ENCODE data around the gene BICD2. TPM values are rescaled to one million over a fixed set of nuclear protein-coding genes. Genes with fewer than 3 reads are reported as not detected.
"Not testable (repeated sequence)": the region's sequence is repeated elsewhere in the genome, so short reads cannot be mapped to it uniquely, and the experiment has no call there.

The BICD2 gene
- total RNA-seq, 1 experiment from 2014 or later, result 30.3 TPM

DNA sequence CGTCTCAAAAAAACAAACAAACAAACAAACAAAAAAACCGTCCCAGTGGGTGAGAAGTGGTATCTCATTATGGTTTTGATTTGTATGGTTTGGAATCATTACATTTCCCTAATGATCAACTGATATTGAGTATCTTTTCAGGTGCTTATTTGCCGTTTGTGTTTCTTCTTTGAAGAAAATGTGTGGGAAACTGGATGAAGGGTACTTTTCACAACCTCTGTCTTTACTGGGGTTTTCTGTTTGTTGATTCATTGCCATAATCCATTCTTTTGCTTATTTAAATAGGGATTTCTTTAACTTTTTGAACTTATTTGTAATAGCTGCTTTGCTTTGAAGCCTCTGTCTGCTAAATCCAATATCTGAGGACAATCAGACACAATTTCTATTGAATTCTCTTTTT lies 9.2 kb upstream of the BICD2 start:
- in situ Hi-C loops (cut with HindIII; ENCODE audit: low sequenced_read_pairs), result no loop called here
- DNase-seq (ENCODE audit: low spot score), result no peak

- in situ Hi-C loops (cut with HindIII; ENCODE audit: low sequenced_read_pairs), result no loop called here
- DNase-seq (ENCODE audit: low spot score), result no peak
Measured at GRCh38 chr9:92771309-92771708, 6.7 kb upstream of the BICD2 start.

DNA sequence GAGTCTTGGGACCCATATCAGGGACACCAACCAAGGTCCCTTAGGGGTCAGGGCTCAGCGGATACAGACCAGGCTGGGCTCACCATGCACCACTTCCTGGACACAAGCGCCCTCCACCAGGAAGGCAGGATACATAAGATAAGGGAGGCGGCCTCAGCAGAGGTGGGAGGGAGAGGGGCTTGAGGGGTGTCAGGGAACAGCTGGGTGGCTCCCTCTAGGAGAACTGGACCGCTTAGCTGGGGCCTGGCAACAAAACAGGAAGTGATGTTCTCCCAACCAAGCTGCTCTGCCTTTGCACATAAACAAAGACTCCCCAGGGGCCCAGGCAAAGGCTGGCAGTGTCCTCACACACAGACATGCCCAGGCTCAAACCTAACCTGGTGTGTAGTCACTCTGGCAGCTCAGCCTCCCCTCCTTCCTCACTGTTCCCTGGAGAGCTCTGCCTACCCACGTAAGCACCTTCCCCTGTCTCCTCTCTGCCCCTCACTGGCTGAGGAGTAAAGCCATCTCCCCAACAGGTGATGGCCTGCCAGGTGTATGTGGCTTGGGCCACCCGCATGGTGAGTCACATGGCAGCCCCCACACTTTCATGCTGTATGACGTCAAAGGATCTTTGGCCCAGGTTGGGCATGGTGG lies 5.8 kb upstream of the BICD2 start:
- in situ Hi-C loops (cut with HindIII; ENCODE audit: low sequenced_read_pairs), result no loop called here
- DNase-seq (ENCODE audit: low spot score), result no peak

GRCh38 chr9:92769990-92770359 lies 5.3 kb upstream of the BICD2 start:
- no peak for DNase-seq (ENCODE audit: low spot score)
- in situ Hi-C loops (cut with HindIII; ENCODE audit: low sequenced_read_pairs), result no loop called here

DNA sequence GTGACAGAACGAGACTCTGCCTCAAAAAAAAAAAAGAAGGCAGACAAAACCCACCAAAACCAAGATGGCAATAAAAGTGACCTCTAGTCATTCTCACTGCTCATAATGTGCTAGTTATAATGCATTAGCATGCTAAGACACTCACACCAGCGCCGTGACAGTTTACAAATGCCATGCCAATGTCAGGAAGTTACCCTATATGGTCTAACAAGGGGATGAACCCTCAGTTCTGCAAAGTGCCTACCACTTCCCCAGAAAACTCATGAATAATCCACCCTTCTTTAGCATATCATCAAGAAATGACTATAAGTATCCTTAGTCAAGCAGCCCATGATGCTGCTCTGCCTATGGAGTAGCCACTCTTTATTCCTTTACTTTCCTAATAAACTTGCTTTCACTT lies 4.7 kb upstream of the BICD2 start:
- no peak for DNase-seq (ENCODE audit: low spot score)
- in situ Hi-C loops (cut with HindIII; ENCODE audit: low sequenced_read_pairs), result no loop called here

GRCh38 chr9:92768816-92769215 lies 4.2 kb upstream of the BICD2 start:
- DNase-seq (ENCODE audit: low spot score); in situ Hi-C loops (cut with HindIII; ENCODE audit: low sequenced_read_pairs): not testable (repeated sequence)

DNA sequence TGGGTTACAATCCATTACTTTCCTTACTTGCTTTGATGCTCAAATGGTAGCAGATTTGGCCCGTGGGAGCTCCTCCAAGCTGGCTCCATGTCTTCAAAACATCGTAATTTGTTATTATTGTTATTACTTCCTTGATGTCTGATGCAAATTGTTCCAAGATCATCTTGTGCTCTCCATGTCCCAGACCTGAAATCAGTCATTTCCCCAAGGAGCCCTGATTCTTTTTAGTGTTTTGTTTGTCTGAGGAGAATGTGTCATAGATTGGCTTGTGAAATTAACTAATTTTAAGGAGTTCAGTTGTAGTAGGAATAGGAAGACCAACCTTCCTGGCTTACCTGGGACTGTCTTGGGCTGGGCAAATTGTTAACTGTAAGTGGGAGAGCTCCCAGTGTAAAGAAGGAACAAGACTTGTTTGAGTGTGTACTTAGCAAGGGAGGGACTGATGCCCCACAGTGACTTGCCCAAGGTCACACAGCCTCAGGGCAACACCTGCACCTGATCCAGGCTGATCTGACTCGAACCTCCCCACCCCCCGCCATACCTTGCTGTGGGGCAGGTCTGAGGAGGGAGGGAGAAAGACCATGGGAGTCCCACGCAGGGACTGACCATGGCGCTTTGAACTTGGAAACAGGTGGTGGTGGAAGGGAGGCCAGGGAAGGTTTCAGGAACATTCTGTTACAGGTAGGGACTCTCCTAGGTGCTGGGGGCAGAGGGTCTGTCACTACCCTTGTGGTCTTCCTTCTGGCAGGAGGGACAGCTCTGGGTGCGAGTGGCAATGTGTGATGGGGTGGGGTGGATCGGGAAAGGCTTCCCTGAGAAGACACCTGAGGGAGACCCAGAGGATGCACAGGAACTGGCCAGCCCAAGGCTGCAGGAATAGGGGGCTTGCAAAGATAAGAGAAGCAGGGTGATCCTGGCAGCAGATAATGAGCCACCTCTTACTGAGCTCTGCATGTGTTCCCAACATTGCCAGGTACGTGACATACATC lies 2.7 kb upstream of the BICD2 start:
- no peak for DNase-seq (ENCODE audit: low spot score)
- in situ Hi-C loops (cut with HindIII; ENCODE audit: low sequenced_read_pairs), result no loop called here

GRCh38 chr9:92764988-92765936 lies 629 bp upstream of the BICD2 start:
- peak; percentile 99 for DNase-seq (ENCODE audit: low spot score)
- in situ Hi-C loops (cut with HindIII; ENCODE audit: low sequenced_read_pairs), result no loop called here

GRCh38 chr9:92763721-92764380 lies 782 bp downstream of the BICD2 start:
- in situ Hi-C loops (cut with HindIII; ENCODE audit: low sequenced_read_pairs), result no loop called here
- no peak for DNase-seq (ENCODE audit: low spot score)

- peak; percentile 23 for DNase-seq (ENCODE audit: low spot score)
- in situ Hi-C loops (cut with HindIII; ENCODE audit: low sequenced_read_pairs), result no loop called here
Measured at GRCh38 chr9:92762781-92763708, 1.6 kb downstream of the BICD2 start.

GRCh38 chr9:92762196-92762595 lies 2.4 kb downstream of the BICD2 start:
- in situ Hi-C loops (cut with HindIII; ENCODE audit: low sequenced_read_pairs), result no loop called here
- peak; percentile 18 for DNase-seq (ENCODE audit: low spot score)

DNA sequence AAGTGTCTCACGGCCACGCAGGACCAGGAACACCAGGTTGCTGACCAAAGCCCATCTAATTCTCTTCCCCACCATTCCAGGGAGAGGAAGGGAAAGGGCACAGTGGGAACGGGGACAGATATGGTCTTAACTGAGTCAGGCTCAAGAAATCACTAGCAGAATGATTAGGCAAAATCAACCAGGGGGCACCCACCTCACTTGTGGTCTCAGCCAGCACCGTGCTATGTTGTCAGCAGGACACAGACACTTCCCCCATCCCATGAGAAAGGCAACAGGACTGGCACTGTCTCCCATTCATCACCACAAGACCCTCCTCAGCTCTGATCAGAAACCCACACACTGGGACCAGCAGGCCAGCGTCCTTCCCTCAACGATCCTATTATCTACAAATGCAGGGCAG lies 2.9 kb downstream of the BICD2 start:
- in situ Hi-C loops (cut with HindIII; ENCODE audit: low sequenced_read_pairs), result no loop called here
- no peak for DNase-seq (ENCODE audit: low spot score)

DNA sequence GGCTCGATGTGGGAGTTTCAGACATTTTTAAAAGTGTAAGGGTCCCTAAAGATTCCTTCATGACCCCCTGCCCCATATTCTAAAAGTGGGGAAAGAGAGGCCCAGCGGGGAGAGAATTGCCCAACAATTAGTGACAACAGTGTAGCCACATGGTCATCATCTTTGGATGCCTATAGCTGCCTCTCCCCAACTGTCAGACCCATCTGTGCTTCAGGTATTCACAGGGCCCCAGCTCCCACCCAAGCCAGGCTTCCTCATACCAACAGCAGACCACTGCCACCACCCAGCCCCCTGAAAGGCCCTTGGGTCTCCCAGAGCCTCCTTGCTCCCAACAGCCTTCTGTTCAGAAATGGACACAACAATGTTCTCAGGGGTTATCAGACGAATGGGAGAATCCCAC lies 4.1 kb downstream of the BICD2 start:
- in situ Hi-C loops (cut with HindIII; ENCODE audit: low sequenced_read_pairs), result no loop called here
- no peak for DNase-seq (ENCODE audit: low spot score)

GRCh38 chr9:92760070-92760469 lies 4.6 kb downstream of the BICD2 start:
- in situ Hi-C loops (cut with HindIII; ENCODE audit: low sequenced_read_pairs), result no loop called here
- DNase-seq (ENCODE audit: low spot score), result peak; percentile 90

DNA sequence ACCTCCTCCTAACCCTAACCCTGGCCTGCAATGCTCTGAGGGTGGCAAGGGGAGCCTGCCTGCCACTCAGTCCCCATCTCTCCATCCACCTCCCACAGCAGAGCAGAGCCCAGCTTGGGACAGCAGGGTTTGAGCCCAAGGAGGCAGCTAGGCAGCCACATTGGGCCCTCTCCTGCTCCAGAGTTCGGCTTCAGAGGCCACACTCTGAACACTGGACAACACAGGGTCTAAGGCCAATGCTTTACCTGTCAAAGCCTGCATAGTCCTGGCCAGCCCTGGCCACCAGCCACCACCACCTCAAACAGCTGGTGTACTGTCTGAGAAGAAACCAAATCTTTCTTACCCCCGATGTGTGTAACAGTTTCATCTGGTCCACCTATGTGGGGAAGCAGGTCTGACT lies 5.2 kb downstream of the BICD2 start:
- in situ Hi-C loops (cut with HindIII; ENCODE audit: low sequenced_read_pairs), result no loop called here
- no peak for DNase-seq (ENCODE audit: low spot score)

DNA sequence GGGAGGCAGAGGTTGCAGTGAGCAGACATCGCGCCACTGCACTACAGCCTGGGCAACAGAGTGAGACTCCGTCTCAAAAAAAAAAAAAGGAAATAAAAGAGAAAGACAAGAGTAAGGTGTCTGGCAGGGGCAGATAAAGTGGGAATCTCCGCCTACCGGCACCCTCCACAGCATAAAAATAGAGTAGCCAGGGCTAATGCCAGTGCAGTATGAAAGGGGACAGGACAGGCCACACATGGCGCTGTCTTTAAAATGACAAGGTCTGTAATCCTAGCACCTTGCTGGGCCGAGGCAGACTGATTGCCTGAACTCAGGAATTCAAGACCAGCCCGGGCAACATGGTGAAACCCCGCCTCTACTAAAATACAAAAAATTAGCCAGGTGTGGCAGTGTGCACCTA lies 7.8 kb downstream of the BICD2 start:
- in situ Hi-C loops (cut with HindIII; ENCODE audit: low sequenced_read_pairs), result no loop called here
- DNase-seq (ENCODE audit: low spot score), result no peak

- in situ Hi-C loops (cut with HindIII; ENCODE audit: low sequenced_read_pairs), result no loop called here
- DNase-seq (ENCODE audit: low spot score), result no peak
Measured at GRCh38 chr9:92754091-92754745, 10.4 kb downstream of the BICD2 start.

All from G401 (cell line).